Measurements from ENCODE around the gene APOM. TPM values are rescaled to one million over a fixed set of nuclear protein-coding genes. Genes with fewer than 3 reads are reported as not detected.
A peak's percentile ranks its signal among the peaks of the same experiment; 100 is the strongest.

The APOM gene
- total RNA-seq, 1 donor, result 2.0 TPM

DNA sequence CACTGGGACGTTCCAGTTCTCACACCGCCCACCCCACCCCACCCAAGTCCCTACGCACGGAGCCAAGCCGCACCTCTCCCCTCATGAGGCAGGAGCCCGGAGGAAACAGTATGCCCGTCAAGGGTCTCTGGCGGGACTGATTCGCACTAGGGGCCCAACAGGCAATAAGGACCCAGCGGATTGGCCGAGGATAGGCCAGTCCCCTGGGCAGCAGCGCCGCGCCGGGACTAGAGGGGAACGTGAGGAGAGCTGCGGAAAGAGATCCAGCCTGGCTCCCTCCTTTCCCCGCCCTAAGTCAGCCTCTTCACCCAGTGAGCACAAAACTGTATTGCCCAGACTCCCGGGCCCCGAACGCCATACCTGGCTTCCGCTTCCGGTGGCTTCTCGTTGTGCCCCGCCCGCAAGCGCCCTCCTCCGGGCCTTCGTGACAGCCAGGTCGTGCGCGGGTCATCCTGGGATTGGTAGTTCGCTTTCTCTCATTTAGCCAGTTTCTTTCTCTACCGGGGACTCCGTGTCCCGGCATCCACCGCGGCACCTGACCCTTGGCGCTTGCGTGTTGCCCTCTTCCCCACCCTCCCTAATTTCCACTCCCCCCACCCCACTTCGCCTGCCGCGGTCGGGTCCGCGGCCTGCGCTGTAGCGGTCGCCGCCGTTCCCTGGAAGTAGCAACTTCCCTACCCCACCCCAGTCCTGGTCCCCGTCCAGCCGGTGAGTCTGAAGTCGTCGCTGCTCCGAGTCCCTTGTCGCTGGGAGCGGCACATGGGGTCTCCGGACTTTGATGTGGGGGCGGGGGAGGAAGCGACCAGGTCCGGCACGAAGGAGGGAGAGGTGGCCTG, 10.0 kb downstream of the APOM start, which contains the start of gene CSNK2B:
Gene CSNK2B (plus strand): TSS at position 580 of the 836 bp plus-strand sequence. CDS start 752 bp downstream, outside the sequence.
- H3K4me3 ChIP-seq (ENCODE audit: low read depth, low read length), result peak within 1 kb of the TSS; percentile 94
- TF ChIP-seq, protein P1, sequence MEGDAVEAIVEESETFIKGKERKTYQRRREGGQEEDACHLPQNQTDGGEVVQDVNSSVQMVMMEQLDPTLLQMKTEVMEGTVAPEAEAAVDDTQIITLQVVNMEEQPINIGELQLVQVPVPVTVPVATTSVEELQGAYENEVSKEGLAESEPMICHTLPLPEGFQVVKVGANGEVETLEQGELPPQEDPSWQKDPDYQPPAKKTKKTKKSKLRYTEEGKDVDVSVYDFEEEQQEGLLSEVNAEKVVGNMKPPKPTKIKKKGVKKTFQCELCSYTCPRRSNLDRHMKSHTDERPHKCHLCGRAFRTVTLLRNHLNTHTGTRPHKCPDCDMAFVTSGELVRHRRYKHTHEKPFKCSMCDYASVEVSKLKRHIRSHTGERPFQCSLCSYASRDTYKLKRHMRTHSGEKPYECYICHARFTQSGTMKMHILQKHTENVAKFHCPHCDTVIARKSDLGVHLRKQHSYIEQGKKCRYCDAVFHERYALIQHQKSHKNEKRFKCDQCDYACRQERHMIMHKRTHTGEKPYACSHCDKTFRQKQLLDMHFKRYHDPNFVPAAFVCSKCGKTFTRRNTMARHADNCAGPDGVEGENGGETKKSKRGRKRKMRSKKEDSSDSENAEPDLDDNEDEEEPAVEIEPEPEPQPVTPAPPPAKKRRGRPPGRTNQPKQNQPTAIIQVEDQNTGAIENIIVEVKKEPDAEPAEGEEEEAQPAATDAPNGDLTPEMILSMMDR (IDR thresholded peaks at IDR 0.05; ENCODE audit: insufficient read depth, low read length), result no peak
- DNase-seq (ENCODE audit: low read depth), result peak; percentile 96

DNA sequence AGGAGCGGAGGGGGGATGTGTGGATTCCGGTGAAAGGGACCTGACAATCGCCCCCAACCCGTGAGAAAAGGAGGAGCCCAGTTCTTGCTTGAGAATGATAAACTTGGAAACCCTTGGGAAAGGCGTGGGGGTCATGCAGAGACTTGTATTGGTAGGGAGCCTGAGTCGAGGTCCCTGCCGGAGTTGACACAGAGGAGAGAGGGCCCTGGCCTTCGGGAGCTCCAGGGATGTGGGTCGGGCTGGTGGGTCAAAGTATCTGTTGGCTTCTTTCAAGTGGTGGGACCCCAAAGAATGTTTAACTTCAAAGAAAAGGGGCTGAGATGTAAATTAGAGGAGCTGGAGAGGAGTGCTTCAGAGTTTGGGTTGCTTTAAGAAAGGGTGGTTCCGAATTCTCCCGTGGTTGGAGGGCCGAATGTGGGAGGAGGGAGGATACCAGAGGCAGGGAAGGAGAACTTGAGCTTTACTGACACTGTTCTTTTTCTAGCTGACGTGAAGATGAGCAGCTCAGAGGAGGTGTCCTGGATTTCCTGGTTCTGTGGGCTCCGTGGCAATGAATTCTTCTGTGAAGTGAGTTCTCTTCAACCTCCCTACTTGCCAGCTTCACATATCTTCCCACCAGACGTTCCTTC, 10.8 kb downstream of the APOM start:
- no peak for DNase-seq (ENCODE audit: low read depth)
- TF ChIP-seq, protein P1 (IDR thresholded peaks at IDR 0.05; ENCODE audit: insufficient read depth, low read length), result no peak
- H3K4me3 ChIP-seq (ENCODE audit: low read depth, low read length), result peak overlapping the region; percentile 94

DNA sequence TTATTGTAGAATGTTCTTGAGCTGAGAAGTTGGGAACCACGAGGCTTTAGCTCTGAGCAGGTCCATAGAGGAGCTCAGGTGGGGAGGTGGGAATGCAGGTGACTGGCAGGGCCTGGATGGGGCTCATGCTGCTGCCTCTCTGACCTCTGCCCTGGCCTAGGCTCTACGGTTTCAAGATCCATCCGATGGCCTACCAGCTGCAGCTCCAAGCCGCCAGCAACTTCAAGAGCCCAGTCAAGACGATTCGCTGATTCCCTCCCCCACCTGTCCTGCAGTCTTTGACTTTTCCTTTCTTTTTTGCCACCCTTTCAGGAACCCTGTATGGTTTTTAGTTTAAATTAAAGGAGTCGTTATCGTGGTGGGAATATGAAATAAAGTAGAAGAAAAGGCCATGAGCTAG, 14.0 kb downstream of the APOM start, which contains the start of gene LY6G5B:
Gene LY6G5B (plus strand): TSS at position 301 of the 400 bp plus-strand sequence. CDS start 975 bp downstream, outside the sequence.
- DNase-seq (ENCODE audit: low read depth), result no peak
- TF ChIP-seq, protein P1 (IDR thresholded peaks at IDR 0.05; ENCODE audit: insufficient read depth, low read length), result no peak
- no peak within 1 kb of the TSS for H3K4me3 ChIP-seq (ENCODE audit: low read depth, low read length)

DNA sequence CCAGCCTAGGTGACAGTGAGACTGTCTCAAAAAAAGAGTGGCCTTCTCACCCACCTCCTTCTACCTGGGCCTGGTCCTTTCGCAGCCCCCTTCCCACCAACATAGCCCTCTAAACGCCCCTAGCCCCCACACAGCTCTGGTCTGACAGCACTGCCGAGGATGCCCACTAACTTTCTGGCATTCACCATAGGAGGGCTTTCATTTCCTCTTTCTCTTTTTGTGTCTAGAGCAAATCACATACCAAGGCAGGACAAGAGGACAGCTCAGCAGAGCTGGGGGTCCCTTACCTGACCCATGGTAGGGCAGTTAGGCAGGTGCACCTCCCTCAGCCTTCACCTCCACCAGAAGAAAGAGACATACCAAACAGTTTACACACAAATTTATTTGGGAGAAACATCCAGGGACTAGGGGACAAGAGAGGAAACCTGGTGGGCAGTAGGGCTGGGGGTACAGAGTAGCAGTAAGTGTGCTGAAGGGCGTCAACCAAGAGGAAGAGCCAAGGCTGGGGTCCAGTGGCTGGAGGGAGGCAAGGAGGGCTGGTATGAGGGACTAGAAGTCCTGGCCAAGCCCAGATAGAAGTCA, 20.7 kb downstream of the APOM start:
- TF ChIP-seq, protein P1 (IDR thresholded peaks at IDR 0.05; ENCODE audit: insufficient read depth, low read length), result no peak
- no peak for DNase-seq (ENCODE audit: low read depth)
- H3K4me3 ChIP-seq (ENCODE audit: low read depth, low read length), result no peak overlapping the region

DNA sequence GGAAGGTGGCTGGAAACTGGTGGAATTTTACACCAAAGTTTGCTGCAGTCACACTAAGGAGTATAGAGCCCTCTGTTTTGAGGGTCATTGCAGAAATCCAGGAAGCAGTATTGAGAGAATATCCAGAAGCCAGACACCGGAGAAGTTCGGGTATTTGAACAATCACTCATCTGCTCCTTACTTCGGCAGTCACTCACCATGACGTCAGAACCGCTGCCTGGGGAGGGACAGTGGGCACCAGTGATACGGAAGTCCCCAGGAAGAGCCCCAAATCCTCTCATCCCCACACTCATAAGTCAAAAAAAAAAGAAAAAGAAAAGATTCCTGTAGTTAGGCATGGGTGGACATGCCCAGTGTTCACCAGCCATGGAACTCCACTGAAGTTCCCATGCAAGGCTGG, 21.2 kb downstream of the APOM start:
- no peak for DNase-seq (ENCODE audit: low read depth)
- no peak overlapping the region for H3K4me3 ChIP-seq (ENCODE audit: low read depth, low read length)
- TF ChIP-seq, protein P1 (IDR thresholded peaks at IDR 0.05; ENCODE audit: insufficient read depth, low read length), result no peak

DNA sequence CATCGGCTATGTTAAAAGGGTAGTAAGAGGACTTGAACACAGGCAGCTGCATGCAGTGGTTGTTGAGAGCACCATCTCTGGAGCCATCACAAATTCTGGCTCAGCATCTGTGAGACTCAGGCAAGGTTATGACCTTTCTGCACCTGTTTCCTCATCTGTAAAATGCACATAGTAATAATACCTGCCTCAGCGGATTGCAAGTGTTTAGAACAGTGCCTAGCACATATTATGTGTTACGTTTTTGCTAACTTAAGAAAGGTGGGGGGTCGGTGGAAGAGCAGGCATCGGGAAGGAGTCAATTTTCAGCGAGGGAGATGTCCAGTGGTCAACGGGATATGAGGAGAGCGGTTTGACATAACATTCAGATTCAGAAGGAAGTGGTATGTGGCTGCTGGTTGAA, 22.3 kb downstream of the APOM start:
- DNase-seq (ENCODE audit: low read depth), result no peak
- no peak overlapping the region for H3K4me3 ChIP-seq (ENCODE audit: low read depth, low read length)
- TF ChIP-seq, protein P1 (IDR thresholded peaks at IDR 0.05; ENCODE audit: insufficient read depth, low read length), result no peak
